ENCODE data around the gene MDFI.

MDFI gene

DNA sequence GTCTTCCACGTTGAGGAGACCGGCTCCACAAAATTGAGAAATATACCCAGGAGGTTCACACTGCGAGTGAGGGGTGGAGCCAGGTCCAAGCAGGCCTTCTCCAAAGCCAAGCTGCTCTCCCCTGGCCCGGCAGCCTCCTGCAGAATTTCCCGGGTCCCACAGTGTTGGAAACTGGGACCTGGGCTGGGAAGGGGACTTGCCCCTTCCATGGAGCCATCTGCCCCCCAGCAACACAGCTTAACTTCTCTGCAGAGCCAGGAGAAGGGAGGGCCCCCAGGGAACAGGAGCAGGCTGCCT, 35.4 kb downstream of the MDFI start:
- no peak for DNase-seq (ENCODE audit: low read depth)
- no peak overlapping the region for H3K4me3 ChIP-seq (ENCODE audit: low read depth, low read length)
- TF ChIP-seq, protein P1, sequence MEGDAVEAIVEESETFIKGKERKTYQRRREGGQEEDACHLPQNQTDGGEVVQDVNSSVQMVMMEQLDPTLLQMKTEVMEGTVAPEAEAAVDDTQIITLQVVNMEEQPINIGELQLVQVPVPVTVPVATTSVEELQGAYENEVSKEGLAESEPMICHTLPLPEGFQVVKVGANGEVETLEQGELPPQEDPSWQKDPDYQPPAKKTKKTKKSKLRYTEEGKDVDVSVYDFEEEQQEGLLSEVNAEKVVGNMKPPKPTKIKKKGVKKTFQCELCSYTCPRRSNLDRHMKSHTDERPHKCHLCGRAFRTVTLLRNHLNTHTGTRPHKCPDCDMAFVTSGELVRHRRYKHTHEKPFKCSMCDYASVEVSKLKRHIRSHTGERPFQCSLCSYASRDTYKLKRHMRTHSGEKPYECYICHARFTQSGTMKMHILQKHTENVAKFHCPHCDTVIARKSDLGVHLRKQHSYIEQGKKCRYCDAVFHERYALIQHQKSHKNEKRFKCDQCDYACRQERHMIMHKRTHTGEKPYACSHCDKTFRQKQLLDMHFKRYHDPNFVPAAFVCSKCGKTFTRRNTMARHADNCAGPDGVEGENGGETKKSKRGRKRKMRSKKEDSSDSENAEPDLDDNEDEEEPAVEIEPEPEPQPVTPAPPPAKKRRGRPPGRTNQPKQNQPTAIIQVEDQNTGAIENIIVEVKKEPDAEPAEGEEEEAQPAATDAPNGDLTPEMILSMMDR (IDR thresholded peaks at IDR 0.05; ENCODE audit: control insufficient read depth, extremely low read depth, insufficient read depth), result no peak

DNA sequence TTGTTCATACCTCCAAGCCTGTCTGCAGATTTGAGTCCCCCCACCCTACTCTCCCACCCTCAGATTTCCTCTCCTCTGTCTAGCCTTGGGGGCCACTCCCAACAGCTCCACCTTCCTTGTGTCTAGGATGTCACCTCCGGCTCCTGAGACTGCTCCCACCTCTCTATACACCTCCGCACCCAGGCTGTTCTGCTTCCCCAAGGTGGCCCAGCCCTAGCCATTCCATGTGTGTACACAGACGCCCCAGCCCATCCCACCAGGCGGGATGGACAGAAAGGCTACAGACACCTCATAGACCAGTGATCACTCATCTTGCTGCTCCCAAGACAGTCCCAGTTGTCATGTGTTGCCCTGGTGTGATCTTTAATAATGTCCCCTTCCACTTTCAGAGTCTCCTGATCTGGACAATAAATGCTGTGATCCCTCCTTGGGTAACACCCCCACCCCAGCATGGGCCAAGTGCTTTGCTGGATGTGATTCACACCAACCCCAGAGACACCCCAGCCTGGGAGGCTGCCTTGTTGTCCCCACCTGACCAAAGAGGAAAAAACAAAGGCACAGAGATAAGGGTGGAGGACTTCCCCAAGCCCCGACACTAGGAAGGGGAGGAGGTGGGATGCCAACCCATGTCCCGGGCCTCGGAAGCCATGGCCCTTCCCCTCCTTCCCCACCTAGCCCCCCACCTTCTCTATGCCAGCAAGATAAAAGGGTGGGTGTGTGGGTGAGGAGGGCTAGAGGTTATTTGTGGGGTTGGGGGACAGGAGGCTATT, 36.1 kb downstream of the MDFI start:
- no peak for DNase-seq (ENCODE audit: low read depth)
- TF ChIP-seq, protein P1 (IDR thresholded peaks at IDR 0.05; ENCODE audit: control insufficient read depth, extremely low read depth, insufficient read depth), result no peak
- no peak overlapping the region for H3K4me3 ChIP-seq (ENCODE audit: low read depth, low read length)

DNA sequence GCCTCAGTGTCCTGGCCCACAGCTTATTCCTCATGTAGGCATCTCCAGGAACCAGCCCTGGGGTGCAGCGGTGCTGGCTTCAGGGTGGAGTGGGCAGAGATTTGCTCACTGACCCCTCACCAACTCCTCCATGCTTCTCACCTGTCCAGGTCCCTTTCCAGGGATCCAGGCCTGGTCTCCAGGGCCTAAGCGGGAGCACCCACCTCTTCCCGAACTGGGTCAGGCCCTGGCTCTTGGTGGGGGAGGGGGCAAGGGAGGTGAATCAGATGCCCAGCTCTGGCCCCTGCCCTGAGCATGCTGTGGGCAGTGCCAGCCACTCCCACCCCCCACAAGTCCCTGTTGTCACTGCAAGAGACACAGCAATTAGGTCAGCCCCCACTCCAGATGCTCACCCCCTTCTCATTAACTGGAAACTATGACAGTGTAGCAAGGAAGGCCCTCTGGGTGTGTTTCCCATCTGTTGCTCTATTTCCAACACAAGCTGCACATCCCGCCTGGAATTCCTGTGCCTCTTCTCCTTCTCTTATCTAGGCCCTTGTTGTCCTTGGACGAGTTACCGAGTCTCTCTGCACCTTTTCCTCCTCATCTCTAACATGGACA, 37.0 kb downstream of the MDFI start:
- DNase-seq (ENCODE audit: low read depth), result no peak
- TF ChIP-seq, protein P1 (IDR thresholded peaks at IDR 0.05; ENCODE audit: control insufficient read depth, extremely low read depth, insufficient read depth), result no peak
- H3K4me3 ChIP-seq (ENCODE audit: low read depth, low read length), result no peak overlapping the region

DNA sequence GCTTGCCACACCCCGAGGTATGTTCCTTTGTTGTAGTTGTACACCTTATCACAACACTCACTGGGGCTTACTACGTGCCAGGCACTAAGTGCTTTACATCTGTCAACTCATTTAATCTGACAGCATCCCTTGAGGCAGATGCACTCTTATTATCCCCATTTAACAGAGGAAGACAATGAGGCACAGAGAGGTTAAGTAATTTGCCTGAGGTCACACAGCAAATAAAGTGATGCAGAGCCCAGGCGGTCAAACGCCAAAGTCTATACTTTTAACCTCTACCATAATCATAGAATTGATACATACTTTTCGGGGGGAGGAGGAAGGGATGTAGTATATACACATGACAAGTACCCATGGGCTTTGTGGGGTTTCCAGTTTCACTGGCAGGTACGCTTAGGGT, 37.7 kb downstream of the MDFI start:
- no peak overlapping the region for H3K4me3 ChIP-seq (ENCODE audit: low read depth, low read length)
- TF ChIP-seq, protein P1 (IDR thresholded peaks at IDR 0.05; ENCODE audit: control insufficient read depth, extremely low read depth, insufficient read depth), result no peak
- DNase-seq (ENCODE audit: low read depth), result no peak

DNA sequence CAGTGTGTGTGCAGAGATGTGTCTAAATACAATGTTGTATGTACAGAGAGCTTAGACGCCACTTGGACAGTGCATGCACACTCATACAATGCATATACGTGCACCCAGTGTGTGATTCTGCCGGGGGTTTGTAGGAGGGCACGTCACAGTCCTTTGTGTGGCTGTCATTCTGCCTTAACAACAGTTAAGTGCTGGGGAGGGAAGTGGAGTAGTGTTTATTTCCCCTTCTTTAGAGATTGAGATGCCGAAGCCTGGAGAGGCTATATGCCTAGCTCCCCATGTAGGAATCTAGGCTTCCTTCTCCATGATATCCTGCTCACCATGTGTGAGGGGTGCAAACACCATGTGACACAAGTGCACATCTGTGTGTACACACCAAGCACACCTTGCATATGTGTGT, 38.2 kb downstream of the MDFI start:
- no peak for DNase-seq (ENCODE audit: low read depth)
- no peak overlapping the region for H3K4me3 ChIP-seq (ENCODE audit: low read depth, low read length)
- TF ChIP-seq, protein P1 (IDR thresholded peaks at IDR 0.05; ENCODE audit: control insufficient read depth, extremely low read depth, insufficient read depth), result no peak

DNA sequence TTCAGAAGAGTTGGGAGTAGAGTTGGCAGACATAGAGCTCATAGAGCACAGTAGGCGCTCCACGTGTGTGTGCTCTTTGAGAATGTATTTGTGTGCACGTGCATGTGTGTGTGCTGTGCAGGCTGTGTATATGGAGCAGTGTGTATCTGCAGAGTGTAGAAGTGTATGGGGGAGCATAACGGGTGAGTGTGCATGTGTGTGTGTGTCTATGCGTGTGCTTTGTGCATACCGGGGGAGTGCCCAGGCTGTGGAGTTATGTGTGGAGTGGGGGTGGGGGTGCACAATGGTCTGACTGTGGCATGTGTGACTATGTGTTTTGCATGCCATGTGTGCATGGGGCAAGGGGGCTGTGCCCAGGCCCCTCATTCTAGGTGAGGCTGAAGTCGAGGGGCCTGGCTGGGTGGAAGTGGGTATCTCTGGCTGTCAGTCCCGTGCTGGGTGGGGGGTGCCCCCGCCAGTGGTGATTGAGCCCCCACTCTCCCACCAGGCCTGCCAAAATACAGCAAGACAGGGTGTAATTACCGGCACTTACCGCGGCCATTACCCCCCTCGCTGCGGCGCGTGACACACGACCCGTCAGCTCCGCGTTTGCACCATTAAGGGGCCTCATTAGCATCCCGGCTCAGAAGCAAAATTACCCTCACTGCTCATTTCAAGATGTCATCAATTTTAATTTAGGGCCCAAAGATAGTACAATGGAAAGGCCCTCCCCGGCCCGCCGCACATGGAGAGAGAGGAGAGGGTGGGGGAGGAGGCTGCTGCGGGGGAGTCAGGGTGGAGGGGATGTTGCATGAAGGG, 39.1 kb downstream of the MDFI start:
- TF ChIP-seq, protein P1 (IDR thresholded peaks at IDR 0.05; ENCODE audit: control insufficient read depth, extremely low read depth, insufficient read depth), result no peak
- no peak overlapping the region for H3K4me3 ChIP-seq (ENCODE audit: low read depth, low read length)
- no peak for DNase-seq (ENCODE audit: low read depth)

Measured in LNCaP clone FGC (cell line).